ENCODE measurements around the gene MYO7A.

- no peak for TF ChIP-seq CTCF (conservative IDR thresholded peaks at IDR 0.05)
- no peak for TF ChIP-seq EZH2 (IDR thresholded peaks at IDR 0.05; ENCODE audit: low read depth)
These were observed 7.5 kb upstream of the MYO7A start for GRCh38 chr11:77120571-77120970.
